ENCODE measurements around the gene ALPK1. TPM values are rescaled to one million over a fixed set of nuclear protein-coding genes. Genes with fewer than 3 reads are reported as not detected.

ALPK1 gene
- polyA plus RNA-seq, 2 of the 4 experiments (the other 2 are of a cell fraction) = 3.5 to 15.9 TPM

DNA sequence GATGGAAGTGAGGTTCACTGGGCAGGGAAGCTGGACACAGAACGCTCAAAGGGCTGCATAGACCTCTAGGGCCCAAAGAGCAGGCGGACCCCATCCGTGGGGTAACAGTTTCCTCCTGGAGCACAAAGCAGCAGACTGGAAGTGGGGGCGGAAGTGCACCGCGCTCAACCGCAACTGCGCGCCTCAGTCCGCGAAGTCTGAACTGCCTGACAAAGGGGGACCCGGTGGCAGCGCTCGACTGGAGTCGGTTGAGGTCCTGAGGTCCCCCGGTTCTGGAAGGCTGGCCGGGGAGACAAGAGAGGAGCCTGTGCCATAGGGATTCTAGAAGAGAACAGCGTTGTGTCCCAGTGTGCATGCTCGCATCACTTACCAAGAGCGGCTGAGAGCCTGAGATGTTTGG lies 58.5 kb downstream of the ALPK1 start:
- Histone ChIP-seq H3K27ac (no peak overlapping the region), H3K4me3 (no peak overlapping the region), H3K4me1 (no peaks in the 10 kb centered on the region), H3K9me3 (no peaks in the 10 kb centered on the region), H3K4me2 (no peak overlapping the region)
- ATAC-seq = no peak
- no peak for FAIRE-seq
- no peak for TF ChIP-seq JUN (IDR thresholded peaks at IDR 0.05)
- no peak for TF ChIP-seq KDM1A (IDR thresholded peaks at IDR 0.05; ENCODE audit: low read depth)
- no peak for TF ChIP-seq POLR2A (IDR thresholded peaks at IDR 0.05; ENCODE audit: low read length)
- TF ChIP-seq TFCP2L1 (CRISPR knock-in tag; IDR thresholded peaks at IDR 0.05) = no peak
- no peak for TF ChIP-seq ZC3H11A (IDR thresholded peaks at IDR 0.05)
- DNase-seq (ENCODE audit: low read depth in 1 of 2, low spot score in 1 of 2) = no peak
- WGBS (ENCODE audit: missing lambda C conversion rate) = 91% methylated on average over 20 of the region's 20 CpGs
- POLR2A ChIA-PET = no interaction called here
- CTCF ChIA-PET = no interaction called here

DNA sequence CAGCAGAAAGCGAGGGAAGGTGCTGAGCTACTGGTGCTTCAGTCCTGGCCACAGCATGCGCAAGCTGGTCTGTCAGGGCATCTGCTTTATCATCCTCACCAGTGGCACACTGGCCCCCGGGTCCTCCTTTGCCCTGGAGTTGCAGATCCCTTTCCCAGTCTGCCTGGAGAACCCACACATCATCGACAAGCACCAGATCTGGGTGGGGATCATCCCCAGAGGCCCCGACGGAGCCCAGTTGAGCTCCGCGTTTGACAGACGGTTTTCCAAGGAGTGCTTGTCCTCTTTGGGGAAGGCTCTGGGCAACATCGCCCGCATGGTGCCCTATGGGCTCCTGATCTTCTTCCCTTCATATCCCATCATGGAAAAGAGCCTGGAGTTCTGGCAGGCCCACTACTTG lies 60.3 kb downstream of the ALPK1 start:
- no peak overlapping the region for H3K4me2 ChIP-seq
- FAIRE-seq = no peak
- TF ChIP-seq EP300 (IDR thresholded peaks at IDR 0.05) (no peak), HOXB13 (CRISPR knock-in tag; IDR thresholded peaks at IDR 0.05; ENCODE audit: low read depth) (no peak), TP53 (CRISPR knock-in tag; IDR thresholded peaks at IDR 0.05) (no peak), CHD4 (IDR thresholded peaks at IDR 0.05; ENCODE audit: borderline replicate concordance) (no peak), CHD2 (IDR thresholded peaks at IDR 0.05; ENCODE audit: low read length, partially characterized antibody) (no peak), ZNF302 (CRISPR knock-in tag; IDR thresholded peaks at IDR 0.05) (no peak), POLR2AphosphoS2 (conservative IDR thresholded peaks at IDR 0.05; ENCODE audit: low read length) (no peak)
- TF ChIP-seq, protein P1, sequence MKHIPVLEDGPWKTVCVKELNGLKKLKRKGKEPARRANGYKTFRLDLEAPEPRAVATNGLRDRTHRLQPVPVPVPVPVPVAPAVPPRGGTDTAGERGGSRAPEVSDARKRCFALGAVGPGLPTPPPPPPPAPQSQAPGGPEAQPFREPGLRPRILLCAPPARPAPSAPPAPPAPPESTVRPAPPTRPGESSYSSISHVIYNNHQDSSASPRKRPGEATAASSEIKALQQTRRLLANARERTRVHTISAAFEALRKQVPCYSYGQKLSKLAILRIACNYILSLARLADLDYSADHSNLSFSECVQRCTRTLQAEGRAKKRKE (CRISPR knock-in tag; IDR thresholded peaks at IDR 0.05; ENCODE audit: low read depth) = no peak
- TF ChIP-seq, protein P2, sequence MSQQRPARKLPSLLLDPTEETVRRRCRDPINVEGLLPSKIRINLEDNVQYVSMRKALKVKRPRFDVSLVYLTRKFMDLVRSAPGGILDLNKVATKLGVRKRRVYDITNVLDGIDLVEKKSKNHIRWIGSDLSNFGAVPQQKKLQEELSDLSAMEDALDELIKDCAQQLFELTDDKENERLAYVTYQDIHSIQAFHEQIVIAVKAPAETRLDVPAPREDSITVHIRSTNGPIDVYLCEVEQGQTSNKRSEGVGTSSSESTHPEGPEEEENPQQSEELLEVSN (IDR thresholded peaks at IDR 0.05; ENCODE audit: borderline replicate concordance, low read depth) = no peak
- POLR2A ChIA-PET = no interaction called here
- no peaks in the 10 kb centered on the region for H3K4me1 ChIP-seq
- no peak for ATAC-seq
- H3K27ac ChIP-seq = no peak overlapping the region
- H3K4me3 ChIP-seq = no peak overlapping the region
- no peak for DNase-seq (ENCODE audit: low read depth in 1 of 2, low spot score in 1 of 2)
- no peaks in the 10 kb centered on the region for H3K9me3 ChIP-seq
- 100% methylated on average over 2 of the region's 11 CpGs for WGBS (ENCODE audit: missing lambda C conversion rate)
- CTCF ChIA-PET = no interaction called here

DNA sequence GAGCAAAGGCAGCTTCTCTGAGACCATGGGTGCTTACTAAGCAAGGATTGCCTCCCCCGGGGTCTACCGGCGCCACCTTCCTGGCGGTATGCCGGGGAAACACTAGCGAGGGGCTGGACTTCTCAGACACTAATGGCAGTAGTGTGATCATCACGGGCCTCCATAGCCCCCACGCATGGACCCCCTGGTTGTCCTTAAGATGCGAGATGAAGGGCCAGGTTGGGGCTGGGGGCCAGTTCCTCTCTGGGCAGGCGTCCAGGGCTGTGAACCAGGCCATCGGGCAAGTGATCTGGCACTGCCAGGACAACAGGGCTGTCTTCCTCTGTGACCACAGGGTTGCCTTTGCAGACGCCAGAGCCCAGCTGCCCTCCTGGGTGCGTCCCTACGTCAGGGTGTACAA lies 60.7 kb downstream of the ALPK1 start:
- H3K27ac ChIP-seq = no peak overlapping the region
- no peak for DNase-seq (ENCODE audit: low read depth in 1 of 2, low spot score in 1 of 2)
- no peaks in the 10 kb centered on the region for H3K4me1 ChIP-seq
- FAIRE-seq = no peak
- no peak overlapping the region for H3K4me2 ChIP-seq
- TF ChIP-seq FOSB (CRISPR knock-in tag; IDR thresholded peaks at IDR 0.05) = no peak
- TF ChIP-seq JUN (IDR thresholded peaks at IDR 0.05) = no peak
- TF ChIP-seq HEYL (CRISPR knock-in tag; IDR thresholded peaks at IDR 0.05) = no peak
- TF ChIP-seq CHD4 (IDR thresholded peaks at IDR 0.05; ENCODE audit: borderline replicate concordance) = no peak
- TF ChIP-seq, protein P2 (IDR thresholded peaks at IDR 0.05; ENCODE audit: borderline replicate concordance, low read depth) = no peak
- TF ChIP-seq, protein P3, sequence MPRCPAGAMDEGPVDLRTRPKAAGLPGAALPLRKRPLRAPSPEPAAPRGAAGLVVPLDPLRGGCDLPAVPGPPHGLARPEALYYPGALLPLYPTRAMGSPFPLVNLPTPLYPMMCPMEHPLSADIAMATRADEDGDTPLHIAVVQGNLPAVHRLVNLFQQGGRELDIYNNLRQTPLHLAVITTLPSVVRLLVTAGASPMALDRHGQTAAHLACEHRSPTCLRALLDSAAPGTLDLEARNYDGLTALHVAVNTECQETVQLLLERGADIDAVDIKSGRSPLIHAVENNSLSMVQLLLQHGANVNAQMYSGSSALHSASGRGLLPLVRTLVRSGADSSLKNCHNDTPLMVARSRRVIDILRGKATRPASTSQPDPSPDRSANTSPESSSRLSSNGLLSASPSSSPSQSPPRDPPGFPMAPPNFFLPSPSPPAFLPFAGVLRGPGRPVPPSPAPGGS (IDR thresholded peaks at IDR 0.05) = no peak
- TF ChIP-seq, protein P1 (CRISPR knock-in tag; IDR thresholded peaks at IDR 0.05; ENCODE audit: low read depth) = no peak
- TF ChIP-seq, protein P4, sequence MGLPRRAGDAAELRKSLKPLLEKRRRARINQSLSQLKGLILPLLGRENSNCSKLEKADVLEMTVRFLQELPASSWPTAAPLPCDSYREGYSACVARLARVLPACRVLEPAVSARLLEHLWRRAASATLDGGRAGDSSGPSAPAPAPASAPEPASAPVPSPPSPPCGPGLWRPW (IDR thresholded peaks at IDR 0.05) = no peak
- TF ChIP-seq ZNF302 (CRISPR knock-in tag; IDR thresholded peaks at IDR 0.05) = no peak
- TF ChIP-seq, protein P5, sequence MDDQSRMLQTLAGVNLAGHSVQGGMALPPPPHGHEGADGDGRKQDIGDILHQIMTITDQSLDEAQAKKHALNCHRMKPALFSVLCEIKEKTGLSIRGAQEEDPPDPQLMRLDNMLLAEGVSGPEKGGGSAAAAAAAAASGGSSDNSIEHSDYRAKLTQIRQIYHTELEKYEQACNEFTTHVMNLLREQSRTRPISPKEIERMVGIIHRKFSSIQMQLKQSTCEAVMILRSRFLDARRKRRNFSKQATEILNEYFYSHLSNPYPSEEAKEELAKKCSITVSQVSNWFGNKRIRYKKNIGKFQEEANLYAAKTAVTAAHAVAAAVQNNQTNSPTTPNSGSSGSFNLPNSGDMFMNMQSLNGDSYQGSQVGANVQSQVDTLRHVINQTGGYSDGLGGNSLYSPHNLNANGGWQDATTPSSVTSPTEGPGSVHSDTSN (IDR thresholded peaks at IDR 0.05) = no peak
- no peak for TF ChIP-seq GATA3 (IDR thresholded peaks at IDR 0.05; ENCODE audit: borderline replicate concordance)
- TF ChIP-seq ESRRA (IDR thresholded peaks at IDR 0.05; ENCODE audit: borderline replicate concordance, low read length) = no peak
- no peak for ATAC-seq
- WGBS (ENCODE audit: missing lambda C conversion rate) = 89% methylated on average over 11 of the region's 14 CpGs
- no peak overlapping the region for H3K4me3 ChIP-seq
- POLR2A ChIA-PET = no interaction called here
- H3K9me3 ChIP-seq = no peaks in the 10 kb centered on the region
- CTCF ChIA-PET = no interaction called here

Measured in A549 (cell line).